Sciatic nerve (tissue), 2 donors: ENCODE measurements around the gene SLC25A21. TPM values are rescaled to one million over a fixed set of nuclear protein-coding genes. Genes with fewer than 3 reads are reported as not detected.

Experiments
- ATAC-seq: fragments of 200-7000 bp; cut with Tn5 transposase; one replicate; pipeline ENCODE4 v1.9.1; 2020; ENCODE audit warnings: mild to moderate bottlenecking, moderate library complexity
- DNase-seq: peaks from one replicate; pipeline ENCODE4 v3.0.0-alpha.2; 2020; ENCODE audit warnings: low spot score
- intact Hi-C: fragments of 100-400 bp; cut with DNase I; formaldehyde crosslinking; loops from one replicate; pipeline ENCODE4 v1.14.2; 2022
- total RNA-seq: library from RNA; stranded (reverse); fragmentation: NEBNext Ultra II Directional; extraction: Animal tissue kit (Norgen Biotek cat#: 25700); gene quantifications from one replicate; pipeline ENCODE4 v1.2.1, GENCODE V29; 2021
- donor health status: DM: no; HTN: no; CAD: no.
- donor health status: DM: no; HTN: no; CAD: no.

The SLC25A21 gene
- total RNA-seq, 1 donor from 2014 or later, result 1.4 TPM

- ATAC-seq (no peak), DNase-seq (no peak)
- intact Hi-C loops, result no loop called here
Measured at GRCh38 chr14:37060496-37061260, 111.7 kb downstream of the SLC25A21 start.

DNA sequence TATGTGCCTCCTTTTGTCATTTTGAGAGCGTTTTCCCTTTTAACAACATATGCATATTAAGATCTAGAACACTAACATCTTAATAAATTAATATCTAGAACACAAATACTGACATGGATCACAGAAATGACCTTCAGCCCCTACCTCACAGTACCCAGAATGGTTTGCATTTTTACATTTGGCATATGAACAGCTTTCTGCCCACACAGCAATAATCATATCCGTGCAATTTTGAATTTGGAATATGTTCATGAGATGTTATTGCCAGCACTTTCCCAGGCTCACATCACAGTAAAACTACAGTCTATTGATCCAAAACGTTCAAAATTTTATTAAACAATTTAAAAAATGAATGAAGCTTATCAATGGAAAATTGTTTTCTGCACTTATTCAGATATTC is 114.6 kb downstream of the SLC25A21 start:
- intact Hi-C loops, result no loop called here
- no peak for DNase-seq
- ATAC-seq, result no peak

DNA sequence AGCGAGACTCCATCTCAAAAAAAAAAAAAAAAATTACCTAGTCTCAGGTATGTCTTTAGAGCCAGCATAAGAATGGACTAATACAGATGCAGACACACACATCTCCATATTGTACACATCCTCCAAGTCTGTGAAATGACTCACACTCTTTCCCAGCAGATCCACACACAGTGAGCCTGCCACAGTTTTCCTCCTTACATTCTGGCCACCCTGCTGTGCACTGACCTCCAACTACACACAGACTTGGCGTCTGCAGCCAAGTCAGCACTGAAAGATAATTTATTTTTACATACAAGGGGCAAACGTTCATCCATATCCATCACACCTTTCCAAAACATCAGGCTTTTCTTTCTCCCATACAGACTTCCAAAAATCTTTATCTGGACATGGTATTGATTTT is 115.9 kb downstream of the SLC25A21 start:
- intact Hi-C loops, result no loop called here
- DNase-seq (no peak), ATAC-seq (no peak)

- ATAC-seq (no peak), DNase-seq (no peak)
- intact Hi-C loops, result no loop called here
Measured at GRCh38 chr14:37054869-37055268, 117.5 kb downstream of the SLC25A21 start.

DNA sequence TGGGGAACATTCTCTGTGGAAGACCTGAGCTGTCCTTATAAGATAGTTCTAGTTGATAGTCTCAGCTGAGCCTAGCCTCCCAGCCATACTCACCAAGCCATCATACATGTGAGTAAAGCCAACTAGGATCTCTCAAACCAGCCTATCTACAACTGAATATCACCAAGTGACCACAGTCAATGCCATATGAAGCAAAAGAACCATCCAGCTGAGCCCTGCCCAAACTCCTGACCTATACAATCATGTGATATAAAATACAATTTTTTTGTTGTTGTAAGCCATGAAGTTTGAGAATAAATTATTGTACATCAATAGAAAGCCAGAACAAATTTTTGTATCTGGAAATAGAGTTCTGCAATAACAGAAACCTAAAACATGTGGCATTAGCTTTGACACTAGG is 118.3 kb downstream of the SLC25A21 start:
- intact Hi-C loops, result no loop called here
- no peak for DNase-seq
- ATAC-seq, result no peak

GRCh38 chr14:37051680-37052079 is 120.7 kb downstream of the SLC25A21 start:
- intact Hi-C loops, result no loop called here
- no peak for ATAC-seq
- DNase-seq, result no peak

DNA sequence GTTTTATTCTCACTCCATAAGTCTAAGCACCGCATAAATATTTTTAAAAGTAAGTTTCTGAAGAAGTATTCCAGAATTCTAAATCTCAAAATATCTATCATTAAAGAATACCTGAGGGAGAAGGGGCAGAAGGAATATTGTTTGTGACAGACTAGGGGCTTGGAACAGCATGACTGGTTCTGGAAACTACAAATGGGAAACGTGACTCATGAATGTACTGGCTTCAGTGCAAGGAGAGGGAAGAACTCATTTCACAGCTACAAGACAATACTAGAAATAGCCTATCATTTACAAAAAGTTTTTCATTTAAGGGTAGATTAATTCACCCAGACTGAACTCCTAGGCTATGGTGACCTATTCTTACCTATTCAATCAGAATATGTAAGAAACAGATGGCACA is 121.3 kb downstream of the SLC25A21 start:
- no peak for ATAC-seq
- DNase-seq, result no peak
- intact Hi-C loops, result no loop called here

- ATAC-seq, result no peak
- no peak for DNase-seq
- intact Hi-C loops, result no loop called here
Measured at GRCh38 chr14:37048666-37049071, 123.7 kb downstream of the SLC25A21 start.

DNA sequence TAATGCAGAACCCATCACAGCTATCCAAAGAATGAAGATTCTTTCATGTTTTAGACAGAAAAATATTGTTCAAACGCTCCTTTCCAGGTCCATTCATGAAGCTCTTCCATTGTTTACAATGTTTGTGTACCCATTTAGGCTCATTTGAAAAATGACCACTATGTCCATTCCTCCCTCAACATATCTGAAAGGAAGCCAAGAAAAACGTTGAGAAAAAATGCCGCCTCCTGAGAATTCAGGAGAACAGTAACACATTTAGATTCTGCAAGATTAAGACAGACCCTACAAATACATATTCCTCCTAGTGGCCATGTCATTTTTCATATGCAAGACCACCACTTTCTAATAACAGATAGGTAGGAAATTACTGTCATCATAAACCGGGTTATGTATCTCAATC is 124.4 kb downstream of the SLC25A21 start:
- intact Hi-C loops, result no loop called here
- ATAC-seq (no peak), DNase-seq (no peak)

GRCh38 chr14:37047226-37047625 is 125.2 kb downstream of the SLC25A21 start:
- intact Hi-C loops, result no loop called here
- ATAC-seq, result no peak
- DNase-seq, result no peak

DNA sequence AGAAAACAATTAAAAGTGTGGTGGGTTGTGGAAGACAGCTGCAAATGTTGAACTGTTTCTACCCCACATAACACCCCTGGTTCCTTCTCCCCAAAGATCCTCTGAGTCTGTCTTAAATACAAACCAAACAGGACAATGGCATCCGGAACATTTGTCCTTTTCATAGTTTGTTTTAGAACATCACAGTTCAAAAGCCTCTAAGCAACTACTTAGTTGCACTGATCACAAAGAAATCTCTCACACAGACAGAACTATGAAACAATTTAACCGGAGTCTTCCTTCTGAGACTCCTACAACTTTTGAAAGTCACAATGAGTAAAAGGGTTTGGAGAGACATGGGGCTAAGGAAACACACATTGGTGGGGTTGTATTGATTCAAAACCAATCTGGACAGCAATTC is 125.6 kb downstream of the SLC25A21 start:
- peak; percentile 61 for ATAC-seq
- intact Hi-C loops, result no loop called here
- no peak for DNase-seq

DNA sequence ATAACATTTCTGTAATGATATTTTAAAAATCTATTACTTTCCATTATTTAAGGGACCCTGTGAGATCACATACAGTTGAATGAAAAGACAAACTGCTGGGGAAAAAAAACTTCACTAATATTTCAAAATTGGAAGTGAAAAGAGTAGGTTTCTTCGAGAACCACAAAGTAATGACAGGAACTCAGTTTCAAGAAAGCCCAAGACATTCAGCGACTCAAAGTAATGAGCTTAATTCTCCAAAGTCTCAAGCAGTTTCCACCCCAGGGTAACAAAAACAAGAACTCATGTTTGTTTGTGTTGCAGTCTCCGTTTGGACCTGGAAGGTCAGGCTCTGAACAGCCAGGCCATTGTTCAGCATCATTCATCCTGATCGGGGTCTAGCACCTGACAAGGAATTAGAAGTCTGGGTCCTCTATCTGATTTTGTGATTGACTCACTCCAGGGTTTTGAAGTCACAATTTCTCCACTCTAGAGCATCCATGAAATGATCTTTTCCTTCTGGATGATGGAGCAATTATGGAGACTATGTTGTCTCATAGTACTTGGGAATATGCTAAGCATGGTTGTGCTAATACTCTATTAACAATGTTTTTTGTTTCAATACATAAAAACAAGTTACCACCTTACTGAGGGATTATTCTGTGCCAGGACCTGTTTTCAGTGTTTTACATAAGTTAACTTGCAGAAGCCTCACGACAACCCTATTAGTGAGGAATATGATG is 126.9 kb downstream of the SLC25A21 start:
- DNase-seq, result no peak
- intact Hi-C loops, result no loop called here
- ATAC-seq, result no peak

DNA sequence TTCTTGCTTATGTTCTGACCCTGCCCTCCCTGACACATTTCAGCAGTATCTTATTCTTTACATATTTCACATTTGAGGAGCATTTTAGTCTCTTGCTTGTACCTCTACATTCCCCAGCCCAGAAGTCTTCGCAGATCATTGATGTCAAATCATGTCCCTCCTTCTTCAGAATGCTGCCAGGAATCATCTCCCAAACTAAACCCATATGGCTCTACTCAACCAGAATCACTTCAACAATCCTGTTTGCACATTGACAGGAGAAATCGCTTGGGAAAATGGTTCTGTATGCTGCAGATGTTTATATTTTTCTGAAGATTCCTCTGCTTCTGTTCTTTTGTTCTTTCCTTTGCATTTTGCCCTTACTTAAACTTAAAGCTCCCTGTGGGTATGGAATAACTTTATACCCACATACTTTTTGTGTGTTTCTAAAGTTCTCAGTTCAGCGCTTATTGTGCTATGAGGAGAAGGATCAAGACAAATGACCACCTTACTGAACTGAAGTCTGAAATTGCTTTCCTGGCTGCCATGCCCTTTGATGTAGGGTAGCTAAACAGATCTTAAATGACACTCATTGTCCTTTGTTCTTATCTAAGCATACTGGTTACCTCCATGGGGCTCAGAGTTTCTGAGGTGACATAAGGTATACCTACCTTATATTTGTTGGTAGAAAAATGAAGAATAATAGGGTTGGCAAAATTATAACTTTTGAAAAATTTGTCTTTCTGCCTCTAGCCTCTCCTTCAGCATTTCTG is 134.6 kb downstream of the SLC25A21 start:
- no peak for DNase-seq
- ATAC-seq, result no peak
- intact Hi-C loops, result no loop called here

DNA sequence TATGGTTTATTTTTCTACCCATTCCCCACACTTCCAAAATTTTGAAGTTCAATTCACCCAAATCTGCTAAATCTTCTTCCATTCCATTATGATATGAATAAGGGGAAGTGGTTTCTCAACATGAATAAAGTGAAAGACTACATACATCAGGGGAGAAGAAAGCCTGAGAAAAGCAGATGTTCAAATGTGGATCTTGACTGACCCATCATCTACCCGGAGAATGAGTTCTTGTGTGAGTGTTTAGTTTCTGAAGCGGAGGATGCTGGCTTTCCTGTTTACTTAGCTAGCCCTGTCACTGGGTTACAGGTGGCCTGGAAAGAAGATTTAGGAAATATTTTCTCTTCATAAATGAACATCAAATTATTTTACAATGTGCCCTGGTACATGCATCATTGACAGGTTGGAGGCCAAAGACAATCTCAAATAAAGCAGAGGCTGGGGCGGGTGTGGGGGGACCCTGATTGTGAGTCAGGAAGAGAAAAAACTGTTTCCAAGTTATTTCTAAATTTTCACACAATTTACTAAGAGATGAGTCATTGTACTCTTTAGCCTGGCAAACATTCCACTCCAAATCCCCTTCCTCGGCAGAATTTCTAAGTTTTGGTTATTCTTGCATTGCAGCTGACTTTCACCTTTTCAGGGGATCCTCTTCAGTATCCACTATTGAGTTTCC is 135.6 kb downstream of the SLC25A21 start:
- ATAC-seq, result peak; percentile 26
- intact Hi-C loops, result no loop called here
- no peak for DNase-seq

GRCh38 chr14:37035401-37035800 is 137.0 kb downstream of the SLC25A21 start:
- DNase-seq, result no peak
- ATAC-seq, result peak; percentile 17
- intact Hi-C loops, result no loop called here

DNA sequence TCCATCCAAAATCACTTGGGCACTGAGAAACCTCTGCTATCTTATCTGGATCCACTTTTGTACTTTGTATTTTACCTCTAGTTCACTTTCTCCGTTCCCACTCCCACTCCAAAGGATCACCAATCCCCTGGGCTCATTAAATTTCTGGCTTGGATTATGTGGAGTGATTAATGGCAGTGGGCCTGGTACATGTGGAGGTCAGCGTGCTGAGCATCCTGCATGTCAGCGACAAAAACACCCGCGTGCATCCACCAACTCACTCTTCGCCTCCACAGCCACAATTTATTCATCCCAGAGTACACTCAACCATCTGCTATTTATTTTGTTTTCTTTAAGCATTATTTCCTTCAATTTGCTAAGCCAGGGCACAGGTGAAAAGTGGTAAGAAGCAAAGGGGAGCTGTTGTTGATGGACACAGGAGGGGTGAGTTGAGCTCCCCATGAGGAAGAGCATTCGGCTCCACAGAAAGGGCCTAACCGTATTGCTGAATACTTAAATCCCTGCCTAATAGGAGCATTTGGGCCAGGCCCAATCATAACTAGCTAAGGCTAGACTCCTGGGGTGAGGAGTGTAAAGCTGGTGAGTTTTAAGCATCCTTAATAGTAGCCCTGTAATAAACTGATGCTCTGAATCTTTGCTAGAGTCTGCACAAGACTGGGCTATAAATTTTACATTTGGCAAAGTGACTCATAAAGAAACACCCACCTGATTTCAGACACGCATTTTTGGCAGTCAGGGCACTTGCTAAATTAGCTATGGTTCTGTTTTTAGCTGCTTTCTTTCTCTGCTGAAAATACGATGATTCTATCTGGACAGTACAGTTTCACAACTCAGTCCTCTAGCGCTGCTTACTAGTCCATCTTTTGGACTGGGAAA is 137.8 kb downstream of the SLC25A21 start:
- DNase-seq, result no peak
- ATAC-seq, result peak; percentile 81
- intact Hi-C loops, result no loop called here

DNA sequence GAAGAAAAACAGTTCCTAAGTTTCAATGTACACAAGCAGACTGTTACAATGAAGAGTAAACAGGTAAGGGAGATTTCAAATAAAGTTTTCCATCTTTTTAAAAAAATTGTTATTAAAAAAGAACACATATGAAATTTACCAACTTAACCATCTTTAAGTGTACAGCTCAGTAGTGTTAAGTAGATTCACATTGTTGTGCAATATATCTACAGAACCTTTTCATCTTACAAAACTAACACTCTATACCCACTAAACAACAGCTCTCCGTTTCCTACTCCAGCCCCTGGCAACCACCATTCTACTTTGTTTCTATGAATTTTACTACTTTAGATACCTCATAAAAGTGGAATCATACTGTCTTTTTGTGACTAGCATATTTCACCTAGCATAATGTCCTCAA is 139.5 kb downstream of the SLC25A21 start:
- ATAC-seq, result no peak
- no peak for DNase-seq
- intact Hi-C loops, result no loop called here

DNA sequence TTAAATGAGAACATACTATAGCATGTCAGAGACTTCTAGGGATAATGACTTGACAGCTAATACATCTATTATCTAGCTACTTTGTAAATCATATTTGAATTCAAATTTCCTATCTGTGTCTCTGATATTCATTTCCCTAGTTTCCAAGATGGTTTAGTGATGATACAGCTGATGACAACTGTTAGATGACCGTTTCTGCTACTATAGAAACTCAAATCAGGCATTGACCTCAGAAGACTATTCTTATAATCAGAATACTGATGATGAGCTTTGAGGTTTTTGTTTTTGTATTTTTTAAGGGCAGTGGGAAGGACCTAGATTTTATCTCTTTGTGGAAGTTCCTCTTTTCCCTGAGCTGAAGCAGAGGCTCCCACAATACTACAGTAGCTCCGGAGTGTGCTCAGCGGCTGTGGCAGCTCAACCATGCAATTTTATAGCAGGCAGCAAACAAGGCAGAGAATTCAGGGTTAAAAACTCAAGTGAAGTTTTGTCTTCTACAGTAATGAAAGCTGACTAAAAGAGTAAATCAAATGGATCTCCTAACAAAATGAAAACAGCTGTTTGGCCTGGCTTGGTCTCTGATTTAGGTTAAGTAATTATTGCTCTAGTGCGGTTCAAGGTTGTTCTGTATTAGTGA is 145.1 kb downstream of the SLC25A21 start:
- intact Hi-C loops, result no loop called here
- DNase-seq, result no peak
- no peak for ATAC-seq
